Astrocyte (in vitro differentiated cells and primary cell): ENCODE measurements around the gene C8B. TPM values are rescaled to one million over a fixed set of nuclear protein-coding genes. Genes with fewer than 3 reads are reported as not detected.

ENCODE experiments used
- DNase-seq: peaks from one replicate; pipeline ENCODE4 v3.0.0-alpha.2; 2010; ENCODE audit warnings: low read depth
- FAIRE-seq: peaks from 2 replicates; lab custom pipeline; 2011; peaks lifted over from hg19 to GRCh38; lab: Jason Lieb, UNC
- H2AFZ ChIP-seq: 2 replicates; pipeline ENCODE4 v1.6.0; 2012; ENCODE audit warnings: low read depth, low read length, inconsistent platforms
- H3K27ac ChIP-seq: 2 replicates; pipeline ENCODE4 v1.5.1; 2011; ENCODE audit warnings: low read depth, low read length, inconsistent platforms
- H3K27me3 ChIP-seq: 2 replicates; pipeline ENCODE4 v1.6.0; 2011; ENCODE audit warnings: low read length, inconsistent platforms; ENCODE audit not compliant: insufficient read depth
- H3K36me3 ChIP-seq: 2 replicates; pipeline ENCODE4 v1.5.1; 2011; ENCODE audit warnings: low read length, inconsistent platforms; ENCODE audit not compliant: insufficient read depth
- H3K4me1 ChIP-seq: 2 replicates; pipeline ENCODE4 v1.5.1; 2011; ENCODE audit warnings: low read length, inconsistent platforms; ENCODE audit not compliant: insufficient read depth
- H3K4me2 ChIP-seq: 2 replicates; pipeline ENCODE4 v1.6.0; 2012; ENCODE audit warnings: low read length, inconsistent platforms
- H3K4me3 ChIP-seq: 2 replicates; pipeline ENCODE4 v1.5.1; 2011; ENCODE audit warnings: low read depth, mild to moderate bottlenecking, low read length, inconsistent platforms; ENCODE audit not compliant: insufficient read depth
- H3K79me2 ChIP-seq: 2 replicates; pipeline ENCODE4 v1.6.0; 2012; ENCODE audit warnings: mild to moderate bottlenecking, low read length, inconsistent platforms; ENCODE audit not compliant: insufficient read depth
- H3K9ac ChIP-seq: 2 replicates; pipeline ENCODE4 v1.6.0; 2012; ENCODE audit warnings: mild to moderate bottlenecking, low read length, inconsistent platforms
- H3K9me3 ChIP-seq: 2 replicates; pipeline ENCODE4 v1.5.1; 2012; ENCODE audit warnings: low read depth, mild to moderate bottlenecking, low read length, inconsistent platforms; ENCODE audit not compliant: insufficient read depth
- H4K20me1 ChIP-seq: 2 replicates; pipeline ENCODE4 v1.6.0; 2012; ENCODE audit warnings: low read length, inconsistent platforms; ENCODE audit not compliant: insufficient read depth
- H3K27ac Mint-ChIP-seq: one replicate; pipeline ENCODE4 v1.8.0; 2021; ENCODE audit warnings: mild to moderate bottlenecking, mixed read lengths; ENCODE audit not compliant: unreplicated experiment
- H3K27me3 Mint-ChIP-seq: one replicate; pipeline ENCODE4 v1.8.0; 2021; ENCODE audit warnings: low read depth, mixed read lengths; ENCODE audit not compliant: unreplicated experiment
- H3K36me3 Mint-ChIP-seq: one replicate; pipeline ENCODE4 v1.8.0; 2021; ENCODE audit warnings: low read depth, mixed read lengths; ENCODE audit not compliant: unreplicated experiment
- H3K4me1 Mint-ChIP-seq: one replicate; pipeline ENCODE4 v1.8.0; 2021; ENCODE audit warnings: low read depth, mixed read lengths; ENCODE audit not compliant: unreplicated experiment
- H3K4me3 Mint-ChIP-seq: one replicate; pipeline ENCODE4 v1.8.0; 2021; ENCODE audit warnings: mild to moderate bottlenecking, moderate library complexity, mixed read lengths; ENCODE audit not compliant: unreplicated experiment
- H3K9me3 Mint-ChIP-seq: one replicate; pipeline ENCODE4 v1.8.0; 2021; ENCODE audit warnings: mild to moderate bottlenecking, mixed read lengths; ENCODE audit not compliant: unreplicated experiment
- CTCF ChIP-seq: IDR thresholded peaks from 2 replicates; pipeline ENCODE4 v1.5.1; 2011; ENCODE audit warnings: low read depth, mild to moderate bottlenecking, inconsistent platforms, low read length, moderate library complexity; ENCODE audit not compliant: insufficient read depth
- EZH2 ChIP-seq: IDR thresholded peaks from 2 replicates; pipeline ENCODE4 v1.6.1; 2012; ENCODE audit warnings: mild to moderate bottlenecking, low read length, inconsistent platforms; ENCODE audit not compliant: insufficient read depth
- total RNA-seq: library from RNA; stranded (reverse); gene quantifications from 2 replicates; pipeline ENCODE4 v1.2.1, GENCODE V29; 2021

C8B gene
- total RNA-seq, 1 donor from 2014 or later: not detected

GRCh38 chr1:56983484-56983883 is 17.7 kb upstream of the C8B start:
- H3K4me1 ChIP-seq: no peaks in the 10 kb centered on the region
- Mint-ChIP-seq H3K4me3 (no peak overlapping the region), H3K9me3 (peaks cover 1% of the 10 kb centered on the region), H3K4me1 (no peaks in the 10 kb centered on the region), H3K27me3 (peaks cover 10% of the 10 kb centered on the region), H3K27ac (no peak overlapping the region), H3K36me3 (no peaks in the 10 kb centered on the region)
- H3K27ac ChIP-seq: no peak overlapping the region
- no peaks in the 10 kb centered on the region for H3K9me3 ChIP-seq
- no peak overlapping the region for H3K4me2 ChIP-seq
- no peaks in the 10 kb centered on the region for H4K20me1 ChIP-seq
- FAIRE-seq (no peak), DNase-seq (no peak)
- H3K9ac ChIP-seq: no peak overlapping the region
- TF ChIP-seq CTCF (no peak), EZH2 (no peak)
- no peak overlapping the region for H2AFZ ChIP-seq
- no peaks in the 10 kb centered on the region for H3K27me3 ChIP-seq
- no peaks in the 10 kb centered on the region for H3K79me2 ChIP-seq
- no peaks in the 10 kb centered on the region for H3K36me3 ChIP-seq
- no peak overlapping the region for H3K4me3 ChIP-seq

GRCh38 chr1:56979986-56980755 is 14.4 kb upstream of the C8B start:
- peaks cover 1% of the 10 kb centered on the region for H3K9me3 Mint-ChIP-seq
- H3K9ac ChIP-seq: no peak overlapping the region
- H3K27ac ChIP-seq: no peak overlapping the region
- no peaks in the 10 kb centered on the region for H3K27me3 ChIP-seq
- no peaks in the 10 kb centered on the region for H4K20me1 ChIP-seq
- no peaks in the 10 kb centered on the region for H3K4me1 Mint-ChIP-seq
- H3K36me3 Mint-ChIP-seq: no peaks in the 10 kb centered on the region
- no peak overlapping the region for H3K4me3 Mint-ChIP-seq
- H3K27ac Mint-ChIP-seq: no peak overlapping the region
- TF ChIP-seq CTCF (no peak), EZH2 (no peak)
- H3K4me3 ChIP-seq: no peak overlapping the region
- H2AFZ ChIP-seq: no peak overlapping the region
- no peak overlapping the region for H3K4me2 ChIP-seq
- no peaks in the 10 kb centered on the region for H3K79me2 ChIP-seq
- peaks cover 29% of the 10 kb centered on the region for H3K27me3 Mint-ChIP-seq
- DNase-seq: no peak
- no peaks in the 10 kb centered on the region for H3K9me3 ChIP-seq
- H3K4me1 ChIP-seq: no peaks in the 10 kb centered on the region
- H3K36me3 ChIP-seq: no peaks in the 10 kb centered on the region
- FAIRE-seq: no peak

DNA sequence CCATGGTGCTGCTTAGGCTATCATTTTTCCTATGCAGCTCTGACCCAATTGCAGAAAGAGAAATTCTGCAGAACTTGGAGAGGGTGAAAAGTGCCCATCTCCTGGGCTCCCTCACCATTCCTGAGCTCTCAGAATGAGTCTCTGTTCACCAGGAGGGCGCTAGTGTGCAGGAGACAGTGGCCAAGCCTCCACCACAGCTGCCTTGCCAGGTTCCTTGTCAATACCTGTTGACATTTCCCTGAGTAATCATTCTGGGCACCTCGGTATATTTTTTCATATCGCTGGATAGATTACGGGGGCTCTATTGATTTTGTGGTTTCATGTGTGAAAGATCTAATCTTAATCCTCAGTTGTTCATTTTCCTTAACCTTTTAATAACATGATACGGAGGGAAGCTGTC is 13.0 kb upstream of the C8B start:
- Histone ChIP-seq H3K27me3 (no peaks in the 10 kb centered on the region), H3K79me2 (no peaks in the 10 kb centered on the region), H3K4me2 (no peak overlapping the region), H3K36me3 (no peaks in the 10 kb centered on the region), H3K4me3 (no peak overlapping the region), H3K9me3 (no peaks in the 10 kb centered on the region), H3K9ac (no peak overlapping the region), H3K4me1 (no peaks in the 10 kb centered on the region), H2AFZ (no peak overlapping the region), H3K27ac (no peak overlapping the region), H4K20me1 (no peaks in the 10 kb centered on the region)
- no peak for FAIRE-seq
- Mint-ChIP-seq H3K27me3 (peaks cover 24% of the 10 kb centered on the region), H3K36me3 (no peaks in the 10 kb centered on the region), H3K4me1 (no peaks in the 10 kb centered on the region), H3K9me3 (peaks cover 1% of the 10 kb centered on the region), H3K4me3 (no peak overlapping the region), H3K27ac (no peak overlapping the region)
- TF ChIP-seq CTCF (no peak), EZH2 (no peak)
- DNase-seq: no peak
